ENCODE results near the gene PALLD. TPM values are rescaled to one million over a fixed set of nuclear protein-coding genes. Genes with fewer than 3 reads are reported as not detected.
"Not testable (repeated sequence)": the region's sequence is repeated elsewhere in the genome, so short reads cannot be mapped to it uniquely, and the experiment has no call there.

Gene PALLD
- total RNA-seq, 4 donors from 2014 or later: 71.8 to 106 (median 83.3) TPM

DNA sequence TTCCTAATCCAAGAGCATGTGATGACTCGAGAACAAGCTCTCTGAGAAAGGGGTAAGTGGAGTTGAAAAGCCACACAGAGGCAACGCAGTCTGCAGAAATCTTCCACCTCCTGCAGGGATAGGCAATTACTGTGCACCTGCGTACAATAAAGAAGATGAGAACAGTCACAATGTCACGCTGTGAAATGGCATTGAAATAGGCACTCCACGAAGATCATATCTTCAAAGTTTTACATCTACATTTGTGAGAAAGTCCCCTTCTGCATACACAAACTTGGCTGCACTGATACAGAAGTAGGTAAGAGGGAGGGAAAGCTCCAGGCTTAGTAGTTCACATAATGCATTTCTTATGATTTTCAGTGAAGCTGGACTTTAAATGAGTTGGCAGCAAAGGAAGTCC, 43.7 kb upstream of the PALLD start:
- H3K36me3 ChIP-seq: peaks cover 3% of the 10 kb centered on the region

GRCh38 chr4:168458256-168458655, 38.6 kb upstream of the PALLD start:
- H3K36me3 ChIP-seq; DNase-seq (ENCODE audit: low spot score in 2 of 2); H3K27ac ChIP-seq; H3K4me3 ChIP-seq; H3K27me3 ChIP-seq; H3K4me1 ChIP-seq; H3K9me3 ChIP-seq: not testable (repeated sequence)
- WGBS: 88% methylated on average over 2 of the region's 2 CpGs

More for the DNA sequence above, 43.7 kb upstream of the PALLD start:
- no peak overlapping the region for H3K27ac ChIP-seq
- 84% methylated on average over 5 of the region's 5 CpGs for WGBS
- no peaks in the 10 kb centered on the region for H3K9me3 ChIP-seq
- H3K4me1 ChIP-seq: peaks cover 3% of the 10 kb centered on the region
- no peak for TF ChIP-seq POLR2AphosphoS5 (IDR thresholded peaks at IDR 0.05)
- TF ChIP-seq POLR2A (IDR thresholded peaks at IDR 0.05): no peak
- TF ChIP-seq EP300 (IDR thresholded peaks at IDR 0.05): no peak
- TF ChIP-seq, protein P1, sequence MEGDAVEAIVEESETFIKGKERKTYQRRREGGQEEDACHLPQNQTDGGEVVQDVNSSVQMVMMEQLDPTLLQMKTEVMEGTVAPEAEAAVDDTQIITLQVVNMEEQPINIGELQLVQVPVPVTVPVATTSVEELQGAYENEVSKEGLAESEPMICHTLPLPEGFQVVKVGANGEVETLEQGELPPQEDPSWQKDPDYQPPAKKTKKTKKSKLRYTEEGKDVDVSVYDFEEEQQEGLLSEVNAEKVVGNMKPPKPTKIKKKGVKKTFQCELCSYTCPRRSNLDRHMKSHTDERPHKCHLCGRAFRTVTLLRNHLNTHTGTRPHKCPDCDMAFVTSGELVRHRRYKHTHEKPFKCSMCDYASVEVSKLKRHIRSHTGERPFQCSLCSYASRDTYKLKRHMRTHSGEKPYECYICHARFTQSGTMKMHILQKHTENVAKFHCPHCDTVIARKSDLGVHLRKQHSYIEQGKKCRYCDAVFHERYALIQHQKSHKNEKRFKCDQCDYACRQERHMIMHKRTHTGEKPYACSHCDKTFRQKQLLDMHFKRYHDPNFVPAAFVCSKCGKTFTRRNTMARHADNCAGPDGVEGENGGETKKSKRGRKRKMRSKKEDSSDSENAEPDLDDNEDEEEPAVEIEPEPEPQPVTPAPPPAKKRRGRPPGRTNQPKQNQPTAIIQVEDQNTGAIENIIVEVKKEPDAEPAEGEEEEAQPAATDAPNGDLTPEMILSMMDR (IDR thresholded peaks at IDR 0.05): no peak
- no peak for DNase-seq (ENCODE audit: low spot score in 2 of 2)
- no peaks in the 10 kb centered on the region for H3K27me3 ChIP-seq
- no peak overlapping the region for H3K4me3 ChIP-seq

DNA sequence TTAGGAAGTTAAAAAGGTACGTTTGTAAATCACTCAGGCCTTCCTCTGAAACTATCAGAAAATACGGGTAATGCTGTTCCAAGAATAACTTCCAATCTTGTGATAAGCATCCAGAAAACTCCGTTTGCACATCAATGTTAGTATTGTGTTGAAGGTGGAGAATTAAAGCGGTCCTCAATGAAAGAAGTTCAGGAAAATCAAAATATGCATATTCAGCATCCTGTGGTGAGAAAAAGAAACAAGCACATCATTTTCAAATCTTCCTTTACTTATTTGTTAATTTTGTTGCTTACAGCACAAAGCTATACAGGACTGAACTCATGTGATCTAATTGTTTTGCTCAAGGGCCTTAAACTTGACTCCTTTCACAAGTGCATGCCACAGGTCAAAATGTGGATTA, 35.0 kb upstream of the PALLD start:
- Histone ChIP-seq H3K27ac (no peak overlapping the region), H3K4me1 (no peaks in the 10 kb centered on the region), H3K4me3 (no peak overlapping the region), H3K27me3 (no peaks in the 10 kb centered on the region), H3K9me3 (no peaks in the 10 kb centered on the region), H3K36me3 (no peaks in the 10 kb centered on the region)
- 76% methylated on average over 4 of the region's 4 CpGs for WGBS
- no peak for TF ChIP-seq POLR2A (IDR thresholded peaks at IDR 0.05)
- TF ChIP-seq, protein P1 (IDR thresholded peaks at IDR 0.05): no peak
- no peak for TF ChIP-seq POLR2AphosphoS5 (IDR thresholded peaks at IDR 0.05)
- no peak for TF ChIP-seq EP300 (IDR thresholded peaks at IDR 0.05)
- DNase-seq (ENCODE audit: low spot score in 2 of 2): no peak

- no peaks in the 10 kb centered on the region for H3K9me3 ChIP-seq
- DNase-seq (ENCODE audit: low spot score in 2 of 2): no peak
- TF ChIP-seq POLR2A (IDR thresholded peaks at IDR 0.05): no peak
- no peak for TF ChIP-seq EP300 (IDR thresholded peaks at IDR 0.05)
- TF ChIP-seq POLR2AphosphoS5 (IDR thresholded peaks at IDR 0.05): no peak
- TF ChIP-seq, protein P1 (IDR thresholded peaks at IDR 0.05): no peak
- no peak overlapping the region for H3K4me3 ChIP-seq
- no peak overlapping the region for H3K27ac ChIP-seq
- peaks cover 31% of the 10 kb centered on the region for H3K36me3 ChIP-seq
- peaks cover 4% of the 10 kb centered on the region for H3K4me1 ChIP-seq
- 96% methylated on average over 2 of the region's 2 CpGs for WGBS
- no peaks in the 10 kb centered on the region for H3K27me3 ChIP-seq
Observed at GRCh38 chr4:168472920-168473319, 23.9 kb upstream of the PALLD start.

- H3K27me3 ChIP-seq: no peaks in the 10 kb centered on the region
- no peak for DNase-seq (ENCODE audit: low spot score in 2 of 2)
- H3K36me3 ChIP-seq: peaks cover 22% of the 10 kb centered on the region
- H3K27ac ChIP-seq: no peak overlapping the region
- no peak for TF ChIP-seq EP300 (IDR thresholded peaks at IDR 0.05)
- no peak for TF ChIP-seq POLR2A (IDR thresholded peaks at IDR 0.05)
- no peak for TF ChIP-seq POLR2AphosphoS5 (IDR thresholded peaks at IDR 0.05)
- TF ChIP-seq, protein P1 (IDR thresholded peaks at IDR 0.05): no peak
- no peaks in the 10 kb centered on the region for H3K9me3 ChIP-seq
- H3K4me3 ChIP-seq: no peak overlapping the region
- 52% methylated on average over 5 of the region's 5 CpGs for WGBS
- H3K4me1 ChIP-seq: peaks cover 13% of the 10 kb centered on the region
Observed at GRCh38 chr4:168474660-168475320, 22.1 kb upstream of the PALLD start.

GRCh38 chr4:168475745-168476144, 21.1 kb upstream of the PALLD start:
- Histone ChIP-seq H3K27ac (no peak overlapping the region), H3K36me3 (peaks cover 15% of the 10 kb centered on the region), H3K4me1 (peaks cover 13% of the 10 kb centered on the region), H3K9me3 (no peaks in the 10 kb centered on the region), H3K27me3 (no peaks in the 10 kb centered on the region), H3K4me3 (no peak overlapping the region)
- 81% methylated on average over 2 of the region's 2 CpGs for WGBS
- no peak for DNase-seq (ENCODE audit: low spot score in 2 of 2)
- no peak for TF ChIP-seq EP300 (IDR thresholded peaks at IDR 0.05)
- TF ChIP-seq POLR2AphosphoS5 (IDR thresholded peaks at IDR 0.05): no peak
- TF ChIP-seq POLR2A (IDR thresholded peaks at IDR 0.05): no peak

Measured in suprapubic skin (tissue), 4 donors.